Measurements from ENCODE around the gene C2orf72. TPM values are rescaled to one million over a fixed set of nuclear protein-coding genes. Genes with fewer than 3 reads are reported as not detected.
"Not testable (repeated sequence)": the region's sequence is repeated elsewhere in the genome, so short reads cannot be mapped to it uniquely, and the experiment has no call there.

C2orf72 gene
- total and polyA plus RNA-seq, 2 donors (not counting 3 experiments of a cell fraction or from before 2014, with no cell fraction given) = 0.01 to 0.11 TPM

DNA sequence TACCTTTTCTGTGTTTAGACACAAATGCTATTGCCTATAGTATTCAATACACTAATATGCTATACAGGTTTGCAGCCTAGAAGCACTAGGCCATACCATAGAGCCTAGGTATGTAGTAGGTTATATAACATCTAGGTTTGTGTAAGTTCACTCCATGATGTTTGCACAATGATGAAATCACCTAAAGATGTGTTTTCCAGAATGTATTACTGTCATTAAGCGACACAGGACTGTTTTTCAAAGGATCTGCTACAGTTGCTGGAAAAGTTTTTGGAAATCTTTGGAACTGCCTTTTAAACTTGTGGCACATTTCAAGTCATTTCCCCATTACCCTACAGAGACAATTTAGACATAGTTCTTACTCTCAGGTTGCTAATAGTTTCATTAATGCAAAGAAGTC, 28.6 kb downstream of the C2orf72 start:
- H3K36me3 ChIP-seq (ENCODE audit: control insufficient read depth in 2 of 2, extremely low read depth in 1 of 2, insufficient read depth in 2 of 2, low read length in 2 of 2) = peaks cover 15 to 48% of the 10 kb centered on the region in 2 experiments
- H3K4me1 ChIP-seq (ENCODE audit: control insufficient read depth, extremely low read depth, insufficient read depth, low read length) = peaks cover 19% of the 10 kb centered on the region
- H3K9ac ChIP-seq (replicated peaks; ENCODE audit: extremely low read depth, insufficient read depth, low read length) = no peak overlapping the region
- DNase-seq (ENCODE audit: low read depth, low spot score) (no peak), FAIRE-seq (no peak)
- BruUV-seq (replicated peaks) = no TSS peak
- dilution Hi-C loops (cut with MboI; ENCODE audit: extremely low pct_ligation_motif_present, low sequenced_read_pairs) (no loop called here), intact Hi-C loops (cut with micrococcal nuclease) (no loop called here)
- POLR2A ChIA-PET = no interaction called here
- peaks cover 2% of the 10 kb centered on the region for H4K20me1 ChIP-seq (replicated peaks; ENCODE audit: control insufficient read depth, extremely low read depth, insufficient read depth, low read length)
- H3K27me3 ChIP-seq (ENCODE audit: control insufficient read depth in 2 of 2, insufficient read depth in 2 of 2, low read length in 2 of 2) = no peaks in the 10 kb centered on the region
- H3K9me1 ChIP-seq (replicated peaks; ENCODE audit: control insufficient read depth, extremely low read depth, insufficient read depth, low read length) = no peaks in the 10 kb centered on the region
- no peaks in the 10 kb centered on the region for H3K9me3 ChIP-seq (replicated peaks; ENCODE audit: control insufficient read depth, insufficient read depth, low read length)
- H3K4me2 ChIP-seq (ENCODE audit: insufficient read depth, low read length) = no peak overlapping the region
- peaks cover 35% of the 10 kb centered on the region for H3K79me2 ChIP-seq (ENCODE audit: control insufficient read depth, insufficient read depth, low read length)
- H3K27ac ChIP-seq (ENCODE audit: insufficient read depth, low read depth, low read length) = no peak overlapping the region
- no peak for TF ChIP-seq JUN (IDR thresholded peaks at IDR 0.05; ENCODE audit: borderline replicate concordance, insufficient read depth, insufficient read length, low read depth)
- TF ChIP-seq, protein P1, sequence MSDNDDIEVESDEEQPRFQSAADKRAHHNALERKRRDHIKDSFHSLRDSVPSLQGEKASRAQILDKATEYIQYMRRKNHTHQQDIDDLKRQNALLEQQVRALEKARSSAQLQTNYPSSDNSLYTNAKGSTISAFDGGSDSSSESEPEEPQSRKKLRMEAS (IDR thresholded peaks at IDR 0.05; ENCODE audit: insufficient read depth, insufficient read length) = no peak
- no peak for TF ChIP-seq MYC (IDR thresholded peaks at IDR 0.05; ENCODE audit: low read depth, low read length)
- no peak for TF ChIP-seq POLR2AphosphoS5 (IDR thresholded peaks at IDR 0.05; ENCODE audit: insufficient read depth, low read depth, low read length)
- CTCF ChIA-PET = interaction anchor here (0.6 kb wide), 1 partner anchor 9 kb away, joined by 3 read pairs; the partner anchor contains the start of gene PSMD1
- H3K4me3 ChIP-seq (replicated peaks in 1 of 3; ENCODE audit: insufficient read depth in 1 of 3, low read depth in 1 of 3, low read length in 3 of 3) = no peak overlapping the region
- H2AFZ ChIP-seq (ENCODE audit: low read depth, low read length) = no peak overlapping the region

DNA sequence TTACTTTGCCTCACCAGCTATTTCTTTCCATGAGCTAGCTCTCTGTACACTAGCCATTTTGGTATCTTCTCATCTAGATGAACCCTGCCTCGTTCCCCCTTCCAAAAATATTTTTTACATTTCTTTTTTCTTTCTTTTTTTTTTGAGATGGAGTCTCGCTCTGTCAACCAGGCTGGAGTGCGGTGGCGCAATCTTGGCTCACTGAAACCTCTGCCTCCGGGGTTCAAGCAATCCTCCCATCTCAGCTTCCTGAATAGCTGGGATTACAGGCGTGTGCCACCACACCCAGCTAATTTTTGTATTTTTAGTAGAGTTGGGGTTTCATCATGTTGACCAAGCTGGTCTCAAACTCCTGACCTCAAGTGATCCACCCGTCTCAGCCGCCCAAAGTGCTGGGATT, 30.2 kb downstream of the C2orf72 start:
- H4K20me1 ChIP-seq (replicated peaks; ENCODE audit: control insufficient read depth, extremely low read depth, insufficient read depth, low read length); FAIRE-seq; H3K27me3 ChIP-seq (ENCODE audit: control insufficient read depth in 2 of 2, insufficient read depth in 2 of 2, low read length in 2 of 2); H3K9me1 ChIP-seq (replicated peaks; ENCODE audit: control insufficient read depth, extremely low read depth, insufficient read depth, low read length); H2AFZ ChIP-seq (ENCODE audit: low read depth, low read length); DNase-seq (ENCODE audit: low read depth, low spot score); H3K9me3 ChIP-seq (replicated peaks; ENCODE audit: control insufficient read depth, insufficient read depth, low read length); H3K9ac ChIP-seq (replicated peaks; ENCODE audit: extremely low read depth, insufficient read depth, low read length); BruUV-seq (replicated peaks); H3K4me2 ChIP-seq (ENCODE audit: insufficient read depth, low read length); intact Hi-C loops (cut with micrococcal nuclease); dilution Hi-C loops (cut with MboI; ENCODE audit: extremely low pct_ligation_motif_present, low sequenced_read_pairs); H3K27ac ChIP-seq (ENCODE audit: insufficient read depth, low read depth, low read length); H3K4me3 ChIP-seq (replicated peaks in 1 of 3; ENCODE audit: insufficient read depth in 1 of 3, low read depth in 1 of 3, low read length in 3 of 3); POLR2A ChIA-PET: not testable (repeated sequence)
- Histone ChIP-seq H3K79me2 (ENCODE audit: control insufficient read depth, insufficient read depth, low read length) (peaks cover 26% of the 10 kb centered on the region), H3K36me3 (ENCODE audit: control insufficient read depth in 2 of 2, extremely low read depth in 1 of 2, insufficient read depth in 2 of 2, low read length in 2 of 2) (peaks cover 12 to 50% of the 10 kb centered on the region in 2 experiments), H3K4me1 (ENCODE audit: control insufficient read depth, extremely low read depth, insufficient read depth, low read length) (peaks cover 19% of the 10 kb centered on the region)
- CTCF ChIA-PET = interaction anchor here (1.3 kb wide), 1 partner anchor 416 kb away, joined by 3 read pairs; no protein-coding TSS in a partner anchor

Measured in endothelial cell of umbilical vein (primary cell).